Naive thymus-derived CD8-positive, alpha-beta T cell (primary cell): Measurements from ENCODE around the gene SPDYE6. TPM values are rescaled to one million over a fixed set of nuclear protein-coding genes. Genes with fewer than 3 reads are reported as not detected.
"Not testable (repeated sequence)": the region's sequence is repeated elsewhere in the genome, so short reads cannot be mapped to it uniquely, and the experiment has no call there.

ENCODE experiments used
- ATAC-seq, 2 donors: fragments of 150-1000 bp; cut with Tn5 transposase in 1 of 2; sonication (Bioruptor Pico), chemical (Tn5 transposase) in 1 of 2; 1 replicate in 1 of 2; 2 replicates in 1 of 2; pipeline ENCODE4 v1.10.0; 2021; ENCODE audit warnings: mild to moderate bottlenecking in 2 of 2, moderate library complexity in 2 of 2
- POLR2A ChIA-PET: fragments of 350-600 bp; sonication (Branson Sonifier 250); formaldehyde crosslinking; loops from one replicate; lab custom pipeline; 2021; ENCODE audit warnings: antibody characterized with exemption; lab: Charles Lee
- DNase-seq, 10 donors: peaks; one replicate each; pipeline versions ENCODE4 v3.0.0 to v3.0.0-alpha.2; 2020 to 2022
- H3K27ac Mint-ChIP-seq, 10 donors: one replicate each; pipeline ENCODE4 v1.8.0; 2020 to 2022; ENCODE audit warnings: mild to moderate bottlenecking in 10 of 10, mixed read lengths in 10 of 10, moderate library complexity in 4 of 10, inconsistent platforms in 1 of 10
- H3K27me3 Mint-ChIP-seq, 5 donors: one replicate each; pipeline ENCODE4 v1.8.0; 2021 to 2022; ENCODE audit warnings: mixed read lengths in 5 of 5
- H3K36me3 Mint-ChIP-seq, 3 donors: one replicate each; pipeline ENCODE4 v1.8.0; 2020 to 2022; ENCODE audit warnings: mixed read lengths in 3 of 3, mild to moderate bottlenecking in 2 of 3, inconsistent platforms in 1 of 3
- H3K4me1 Mint-ChIP-seq, 4 donors: one replicate each; pipeline ENCODE4 v1.8.0; 2021 to 2022; ENCODE audit warnings: mixed read lengths in 4 of 4
- H3K4me3 Mint-ChIP-seq, 10 donors: one replicate each; pipeline ENCODE4 v1.8.0; 2020 to 2022; ENCODE audit warnings: mild to moderate bottlenecking in 10 of 10, mixed read lengths in 10 of 10, moderate library complexity in 6 of 10, inconsistent platforms in 1 of 10
- H3K9me3 Mint-ChIP-seq, 9 donors: one replicate each; pipeline ENCODE4 v1.8.0; 2020 to 2022; ENCODE audit warnings: mixed read lengths in 9 of 9, mild to moderate bottlenecking in 3 of 9, inconsistent platforms in 1 of 9, moderate library complexity in 1 of 9
- microRNA-seq: library from miRNA; unstranded; fragments of <30 nt; microRNA quantifications from one replicate; pipeline ENCODE4 v1.2.0, GENCODE V29; 2022; ENCODE audit warnings: borderline microRNAs expressed
- polyA plus RNA-seq, 3 donors: library from polyadenylated mRNA; unstranded; fragments of 300-500 nt; fragmentation: Illumina TruSeq; gene quantifications; one replicate each; pipeline ENCODE4 v1.2.3, GENCODE V29; 2021
- total RNA-seq, 8 experiments: library from RNA in 2 of 8; stranded (reverse) in 2 of 8; gene quantifications; one replicate each; pipeline ENCODE4 v1.2.3 and lab custom pipeline; 2021 to 2026

The SPDYE6 gene
- total and polyA plus RNA-seq, 5 experiments from 2014 or later, result 0.25 to 0.52 TPM; not detected in 3

- POLR2A ChIA-PET, result no interaction called here
- H3K4me1 Mint-ChIP-seq, result peaks cover 0 to 42% (median 5%) of the 10 kb centered on the region in 4 donors
- no peaks in the 10 kb centered on the region for H3K36me3 Mint-ChIP-seq
- no peak for ATAC-seq
- H3K4me3 Mint-ChIP-seq, result peak overlapping the region in 1 of 10 donors; percentile 68
- no peaks in the 10 kb centered on the region for H3K27me3 Mint-ChIP-seq
- H3K27ac Mint-ChIP-seq, result peak overlapping the region in 3 of 10 donors; percentile 36 to 56 (median 52)
- H3K9me3 Mint-ChIP-seq, result no peaks in the 10 kb centered on the region
- no peak for DNase-seq
Observed at GRCh38 chr7:102305414-102306268, 50.6 kb downstream of the SPDYE6 start.

- POLR2A ChIA-PET, result interaction anchor here (0.5 kb wide), 1 partner anchor 13 kb away, joined by 3 read pairs; no protein-coding TSS in a partner anchor
- H3K4me1 Mint-ChIP-seq, result peaks cover 0 to 42% (median 5%) of the 10 kb centered on the region in 4 donors
- H3K27ac Mint-ChIP-seq, result no peak overlapping the region
- no peaks in the 10 kb centered on the region for H3K9me3 Mint-ChIP-seq
- H3K27me3 Mint-ChIP-seq, result no peaks in the 10 kb centered on the region
- DNase-seq, result no peak
- no peak for ATAC-seq
- no peaks in the 10 kb centered on the region for H3K36me3 Mint-ChIP-seq
- no peak overlapping the region for H3K4me3 Mint-ChIP-seq
Observed at GRCh38 chr7:102304668-102305067, 51.6 kb downstream of the SPDYE6 start.

GRCh38 chr7:102303669-102304422 lies 52.4 kb downstream of the SPDYE6 start:
- DNase-seq (no peak), ATAC-seq (no peak)
- Mint-ChIP-seq H3K4me1 (peaks cover 0 to 42% (median 5%) of the 10 kb centered on the region in 4 donors), H3K36me3 (no peaks in the 10 kb centered on the region), H3K27me3 (no peaks in the 10 kb centered on the region), H3K27ac (no peak overlapping the region), H3K9me3 (no peaks in the 10 kb centered on the region), H3K4me3 (no peak overlapping the region)
- POLR2A ChIA-PET, result interaction anchor here (0.5 kb wide), 1 partner anchor 665 kb away, joined by 4 read pairs; no protein-coding TSS in a partner anchor

- POLR2A ChIA-PET, result no interaction called here
- Mint-ChIP-seq H3K27me3 (no peaks in the 10 kb centered on the region), H3K36me3 (no peaks in the 10 kb centered on the region), H3K4me3 (no peak overlapping the region), H3K4me1 (peaks cover 0 to 33% (median 3%) of the 10 kb centered on the region in 4 donors), H3K9me3 (no peaks in the 10 kb centered on the region), H3K27ac (no peak overlapping the region)
- DNase-seq (no peak), ATAC-seq (no peak)
Observed at GRCh38 chr7:102302025-102302424, 54.2 kb downstream of the SPDYE6 start.

GRCh38 chr7:102301367-102301766 lies 54.9 kb downstream of the SPDYE6 start:
- H3K36me3 Mint-ChIP-seq, H3K4me3 Mint-ChIP-seq, ATAC-seq, H3K27ac Mint-ChIP-seq, DNase-seq, H3K27me3 Mint-ChIP-seq, POLR2A ChIA-PET, H3K9me3 Mint-ChIP-seq: not testable (repeated sequence)
- peaks cover 0 to 26% (median under 1%) of the 10 kb centered on the region in 4 donors for H3K4me1 Mint-ChIP-seq

GRCh38 chr7:102300643-102301221 lies 55.5 kb downstream of the SPDYE6 start:
- POLR2A ChIA-PET, result no interaction called here
- Mint-ChIP-seq H3K4me3 (no peak overlapping the region), H3K27ac (no peak overlapping the region), H3K27me3 (no peaks in the 10 kb centered on the region), H3K9me3 (no peaks in the 10 kb centered on the region), H3K36me3 (no peaks in the 10 kb centered on the region), H3K4me1 (peaks cover 0 to 21% (median under 1%) of the 10 kb centered on the region in 4 donors)
- DNase-seq (no peak), ATAC-seq (no peak)

GRCh38 chr7:102297487-102298218 lies 58.6 kb downstream of the SPDYE6 start:
- ATAC-seq, result no peak
- Mint-ChIP-seq H3K27me3 (peaks cover 0 to 2% (median 0%) of the 10 kb centered on the region in 5 donors), H3K4me1 (peaks cover 0 to 12% (median 0%) of the 10 kb centered on the region in 4 donors), H3K36me3 (no peaks in the 10 kb centered on the region), H3K9me3 (no peaks in the 10 kb centered on the region), H3K27ac (no peak overlapping the region), H3K4me3 (no peak overlapping the region)
- POLR2A ChIA-PET, result no interaction called here
- DNase-seq, result no peak

- peaks cover 4 to 15% (median 7%) of the 10 kb centered on the region in 4 donors for H3K4me1 Mint-ChIP-seq
- peaks cover 0 to 3% (median 0%) of the 10 kb centered on the region in 5 donors for H3K27me3 Mint-ChIP-seq
- no peaks in the 10 kb centered on the region for H3K9me3 Mint-ChIP-seq
- DNase-seq (no peak), ATAC-seq (no peak)
- no peak overlapping the region for H3K27ac Mint-ChIP-seq
- no peaks in the 10 kb centered on the region for H3K36me3 Mint-ChIP-seq
- no peak overlapping the region for H3K4me3 Mint-ChIP-seq
- POLR2A ChIA-PET, result no interaction called here
Observed at GRCh38 chr7:102296514-102296913, 59.7 kb downstream of the SPDYE6 start.

GRCh38 chr7:102296179-102296438 lies 60.1 kb downstream of the SPDYE6 start:
- DNase-seq, result no peak
- POLR2A ChIA-PET, result no interaction called here
- ATAC-seq, result no peak
- Mint-ChIP-seq H3K36me3 (no peaks in the 10 kb centered on the region), H3K9me3 (no peaks in the 10 kb centered on the region), H3K4me1 (peaks cover 7 to 19% (median 11%) of the 10 kb centered on the region in 4 donors), H3K4me3 (no peak overlapping the region), H3K27me3 (peaks cover 0 to 4% (median 0%) of the 10 kb centered on the region in 5 donors), H3K27ac (no peak overlapping the region)

Small RNA genes within 50 kb of the gene (microRNA-seq; reads per million reads assigned to microRNA genes)
- gene MIR548O, result not detected

Other genes with a start within 250 kb of the SPDYE6 start
- gene SH2B2, start 69.6 kb downstream of the SPDYE6 start, total RNA-seq, result 1 to 10 TPM; 2.7 to 3.8 TPM
- under 1 TPM in 2 of 3 donors, not detected in 1; 0.17 to 0.31 TPM for gene SH2B2, start 69.6 kb downstream of the SPDYE6 start, polyA plus RNA-seq
- gene PRKRIP1, start 39.9 kb upstream of the SPDYE6 start, total RNA-seq, result 10 to 100 TPM; 47.9 TPM
- gene PRKRIP1, start 39.9 kb upstream of the SPDYE6 start, polyA plus RNA-seq, result 10 to 100 TPM; 13.4 to 27.0 (median 17.7) TPM
- gene ORAI2, start 77.1 kb upstream of the SPDYE6 start, total RNA-seq, result 10 to 100 TPM; 29.1 to 33.6 TPM
- 10 to 100 TPM; 35.9 to 54.4 (median 37.2) TPM for gene ORAI2, start 77.1 kb upstream of the SPDYE6 start, polyA plus RNA-seq
- 10 to 100 TPM in 1 of 2 experiments, 1 to 10 TPM in 1; 9.9 to 12.9 TPM for gene ALKBH4, start 108.4 kb upstream of the SPDYE6 start, total RNA-seq
- gene ALKBH4, start 108.4 kb upstream of the SPDYE6 start, polyA plus RNA-seq, result 10 to 100 TPM; 14.8 to 17.3 (median 16.4) TPM
- gene LRWD1, start 108.5 kb upstream of the SPDYE6 start, total RNA-seq, result 10 to 100 TPM; 21.6 to 23.6 TPM
- gene LRWD1, start 108.5 kb upstream of the SPDYE6 start, polyA plus RNA-seq, result 10 to 100 TPM in 2 of 3 donors, 1 to 10 TPM in 1; 7.2 to 14.5 (median 11.4) TPM
- 10 to 100 TPM; 44.3 to 44.4 TPM for gene POLR2J, start 122.5 kb upstream of the SPDYE6 start, total RNA-seq
- gene POLR2J, start 122.5 kb upstream of the SPDYE6 start, polyA plus RNA-seq, result 100 to 1,000 TPM in 2 of 3 donors, 10 to 100 TPM in 1; 65.6 to 112 (median 103) TPM
- 10 to 100 TPM; 31.9 to 35.0 TPM for gene RASA4B, start 161.3 kb upstream of the SPDYE6 start, total RNA-seq
- 10 to 100 TPM in 1 of 3 donors, 1 to 10 TPM in 2; 7.8 to 15.7 (median 8.7) TPM for gene RASA4B, start 161.3 kb upstream of the SPDYE6 start, polyA plus RNA-seq
- gene UPK3BL2, start 187.3 kb upstream of the SPDYE6 start, total RNA-seq, result 10 to 100 TPM; 53.0 to 53.6 TPM
- 1 to 10 TPM in 2 of 3 donors, under 1 TPM in 1; 0.44 to 3.0 (median 1.1) TPM for gene UPK3BL2, start 187.3 kb upstream of the SPDYE6 start, polyA plus RNA-seq
- gene SPDYE2, start 194.8 kb upstream of the SPDYE6 start, total RNA-seq, result 1 to 10 TPM in 1 of 2 experiments, under 1 TPM in 1; 0.41 to 1.0 TPM
- gene SPDYE2, start 194.8 kb upstream of the SPDYE6 start, polyA plus RNA-seq, result under 1 TPM; 0.22 to 0.58 (median 0.37) TPM
- gene POLR2J3, start 216.1 kb upstream of the SPDYE6 start, total RNA-seq, result 100 to 1,000 TPM; 104 to 119 TPM
- gene POLR2J3, start 216.1 kb upstream of the SPDYE6 start, polyA plus RNA-seq, result 10 to 100 TPM; 27.7 to 48.4 (median 34.6) TPM